HEK293 (cell line): ENCODE results near the gene RNF223.

ENCODE experiments used
- CTCF ChIA-PET: fragments of 350-600 bp; formaldehyde crosslinking; extraction: SDS; loops from one replicate; lab custom pipeline; 2021; ENCODE audit warnings: antibody characterized with exemption; lab: Yijun Ruan, JAX
- POLR2A ChIA-PET: fragments of 300-600 bp; formaldehyde crosslinking; extraction: SDS; loops from one replicate; lab custom pipeline; 2020; ENCODE audit warnings: antibody characterized with exemption, inconsistent platforms; lab: Yijun Ruan, JAX
- H3K27ac ChIP-seq: fragments of 200-500 bp; sonication (Bioruptor generic); 2 replicates; pipeline ENCODE4 v1.5.1; 2014; ENCODE audit warnings: low read depth, low read length, control low read depth, inconsistent platforms; ENCODE audit errors: extremely low read depth
- H3K36me3 ChIP-seq, 2 experiments: fragments of 200-500 bp in 1 of 2; sonication (Bioruptor generic) in 1 of 2; 1 replicate in 1 of 2; 2 replicates in 1 of 2; pipeline ENCODE4 v1.5.1; 2014 to 2017; ENCODE audit warnings: inconsistent platforms in 2 of 2, low read length in 2 of 2; ENCODE audit not compliant: control insufficient read depth in 2 of 2, insufficient read depth in 1 of 2
- H3K4me1 ChIP-seq: fragments of 200-500 bp; sonication (Bioruptor generic); 2 replicates; pipeline ENCODE4 v1.5.1; 2014; ENCODE audit warnings: mild to moderate bottlenecking, low read length, inconsistent platforms; ENCODE audit not compliant: control insufficient read depth, insufficient read depth
- H3K4me3 ChIP-seq: 2 replicates; pipeline ENCODE4 v1.5.1; 2011; ENCODE audit warnings: low read depth, mild to moderate bottlenecking, control low read depth, low read length, moderate library complexity
- H3K9me3 ChIP-seq: fragments of 200-500 bp; sonication (Bioruptor generic); 2 replicates; pipeline ENCODE4 v1.5.1; 2014; ENCODE audit warnings: low read depth, low read length, inconsistent platforms; ENCODE audit not compliant: control insufficient read depth, insufficient read depth
- GLI4 ChIP-seq: fragments of 450-650 bp; formaldehyde crosslinking; IDR thresholded peaks from 2 replicates; pipeline ENCODE4 v1.5.1; 2016; ENCODE audit warnings: missing biosample characterization, missing genetic modification characterization
- KLF1 ChIP-seq: fragments of 450-650 bp; formaldehyde crosslinking; IDR thresholded peaks from 2 replicates; pipeline ENCODE4 v1.5.1; 2016; ENCODE audit warnings: missing biosample characterization, missing genetic modification characterization
- KLF10 ChIP-seq: fragments of 450-650 bp; IDR thresholded peaks from 2 replicates; pipeline ENCODE4 v1.5.1; 2018; ENCODE audit warnings: missing biosample characterization, mild to moderate bottlenecking, missing genetic modification characterization
- KLF16 ChIP-seq: fragments of 450-650 bp; formaldehyde crosslinking; IDR thresholded peaks from 2 replicates; pipeline ENCODE4 v1.5.1; 2017; ENCODE audit warnings: missing biosample characterization, missing genetic modification characterization
- ZBTB10 ChIP-seq: fragments of 450-650 bp; formaldehyde crosslinking; IDR thresholded peaks from 2 replicates; pipeline ENCODE4 v1.5.1; 2016; ENCODE audit warnings: missing biosample characterization, missing genetic modification characterization
- ZBTB44 ChIP-seq: fragments of 450-650 bp; IDR thresholded peaks from 2 replicates; pipeline ENCODE4 v1.5.1; 2018; ENCODE audit warnings: missing biosample characterization, mild to moderate bottlenecking, missing genetic modification characterization
- ZNF24 ChIP-seq: fragments of 450-650 bp; formaldehyde crosslinking; IDR thresholded peaks from 2 replicates; pipeline ENCODE4 v1.5.1; 2016; ENCODE audit warnings: missing biosample characterization, missing genetic modification characterization
- ZNF626 ChIP-seq: fragments of 450-650 bp; sonication (Bioruptor Pico); formaldehyde crosslinking; IDR thresholded peaks from 2 replicates; pipeline ENCODE4 v1.5.1; 2018; ENCODE audit warnings: missing biosample characterization, missing genetic modification characterization, inconsistent platforms
- ZSCAN23 ChIP-seq: fragments of 450-650 bp; formaldehyde crosslinking; IDR thresholded peaks from 2 replicates; pipeline ENCODE4 v1.5.1; 2016; ENCODE audit warnings: missing biosample characterization, missing genetic modification characterization
- TF ChIP-seq, protein P1 (sequence below): fragments of 450-650 bp; formaldehyde crosslinking; IDR thresholded peaks from 2 replicates; pipeline ENCODE4 v1.5.1; 2016; ENCODE audit warnings: missing biosample characterization, missing genetic modification characterization
- TF ChIP-seq, protein P2 (sequence below): fragments of 450-650 bp; formaldehyde crosslinking; IDR thresholded peaks from 2 replicates; pipeline ENCODE4 v1.5.1; 2016; ENCODE audit warnings: missing biosample characterization, missing genetic modification characterization

The RNF223 gene

GRCh38 chr1:1041092-1041523, 33.0 kb downstream of the RNF223 start (continued):
- TF ChIP-seq, protein P1, sequence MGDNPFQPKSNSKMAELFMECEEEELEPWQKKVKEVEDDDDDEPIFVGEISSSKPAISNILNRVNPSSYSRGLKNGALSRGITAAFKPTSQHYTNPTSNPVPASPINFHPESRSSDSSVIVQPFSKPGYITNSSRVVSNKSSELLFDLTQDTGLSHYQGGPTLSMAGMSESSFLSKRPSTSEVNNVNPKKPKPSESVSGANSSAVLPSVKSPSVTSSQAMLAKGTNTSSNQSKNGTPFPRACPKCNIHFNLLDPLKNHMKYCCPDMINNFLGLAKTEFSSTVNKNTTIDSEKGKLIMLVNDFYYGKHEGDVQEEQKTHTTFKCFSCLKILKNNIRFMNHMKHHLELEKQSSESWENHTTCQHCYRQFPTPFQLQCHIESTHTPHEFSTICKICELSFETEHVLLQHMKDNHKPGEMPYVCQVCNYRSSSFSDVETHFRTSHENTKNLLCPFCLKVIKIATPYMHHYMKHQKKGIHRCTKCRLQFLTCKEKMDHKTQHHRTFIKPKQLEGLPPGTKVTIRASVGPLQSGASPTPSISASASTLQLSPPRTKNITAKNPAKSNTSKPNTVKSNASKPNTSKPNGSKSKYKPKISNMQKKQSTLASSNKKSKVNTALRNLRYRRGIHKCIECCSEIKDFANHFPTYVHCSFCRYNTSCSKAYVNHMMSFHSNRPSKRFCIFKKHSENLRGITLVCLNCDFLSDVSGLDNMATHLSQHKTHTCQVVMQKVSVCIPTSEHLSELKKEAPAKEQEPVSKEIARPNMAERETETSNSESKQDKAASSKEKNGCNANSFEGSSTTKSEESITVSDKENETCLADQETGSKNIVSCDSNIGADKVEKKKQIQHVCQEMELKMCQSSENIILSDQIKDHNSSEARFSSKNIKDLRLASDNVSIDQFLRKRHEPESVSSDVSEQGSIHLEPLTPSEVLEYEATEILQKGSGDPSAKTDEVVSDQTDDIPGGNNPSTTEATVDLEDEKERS (tag by site-specific recombination): no peak
- TF ChIP-seq GLI4 (tag by site-specific recombination) (no peak), ZNF626 (tag by site-specific recombination) (no peak), KLF16 (tag by site-specific recombination) (no peak), KLF10 (tag by site-specific recombination) (no peak), ZNF24 (no peak), ZBTB10 (tag by site-specific recombination) (no peak)
- TF ChIP-seq, protein P2, sequence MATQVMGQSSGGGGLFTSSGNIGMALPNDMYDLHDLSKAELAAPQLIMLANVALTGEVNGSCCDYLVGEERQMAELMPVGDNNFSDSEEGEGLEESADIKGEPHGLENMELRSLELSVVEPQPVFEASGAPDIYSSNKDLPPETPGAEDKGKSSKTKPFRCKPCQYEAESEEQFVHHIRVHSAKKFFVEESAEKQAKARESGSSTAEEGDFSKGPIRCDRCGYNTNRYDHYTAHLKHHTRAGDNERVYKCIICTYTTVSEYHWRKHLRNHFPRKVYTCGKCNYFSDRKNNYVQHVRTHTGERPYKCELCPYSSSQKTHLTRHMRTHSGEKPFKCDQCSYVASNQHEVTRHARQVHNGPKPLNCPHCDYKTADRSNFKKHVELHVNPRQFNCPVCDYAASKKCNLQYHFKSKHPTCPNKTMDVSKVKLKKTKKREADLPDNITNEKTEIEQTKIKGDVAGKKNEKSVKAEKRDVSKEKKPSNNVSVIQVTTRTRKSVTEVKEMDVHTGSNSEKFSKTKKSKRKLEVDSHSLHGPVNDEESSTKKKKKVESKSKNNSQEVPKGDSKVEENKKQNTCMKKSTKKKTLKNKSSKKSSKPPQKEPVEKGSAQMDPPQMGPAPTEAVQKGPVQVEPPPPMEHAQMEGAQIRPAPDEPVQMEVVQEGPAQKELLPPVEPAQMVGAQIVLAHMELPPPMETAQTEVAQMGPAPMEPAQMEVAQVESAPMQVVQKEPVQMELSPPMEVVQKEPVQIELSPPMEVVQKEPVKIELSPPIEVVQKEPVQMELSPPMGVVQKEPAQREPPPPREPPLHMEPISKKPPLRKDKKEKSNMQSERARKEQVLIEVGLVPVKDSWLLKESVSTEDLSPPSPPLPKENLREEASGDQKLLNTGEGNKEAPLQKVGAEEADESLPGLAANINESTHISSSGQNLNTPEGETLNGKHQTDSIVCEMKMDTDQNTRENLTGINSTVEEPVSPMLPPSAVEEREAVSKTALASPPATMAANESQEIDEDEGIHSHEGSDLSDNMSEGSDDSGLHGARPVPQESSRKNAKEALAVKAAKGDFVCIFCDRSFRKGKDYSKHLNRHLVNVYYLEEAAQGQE (tag by site-specific recombination): no peak

GRCh38 chr1:1040004-1040991, 33.8 kb downstream of the RNF223 start:
- TF ChIP-seq KLF1 (tag by site-specific recombination): peak; percentile 77
- TF ChIP-seq ZSCAN23 (tag by site-specific recombination): no peak
- peak; percentile 95 for TF ChIP-seq ZBTB44 (tag by site-specific recombination)
- ChIA-PET CTCF (interaction anchor here (0.6 kb wide), 2 partner anchors 108 to 133 kb away, joined by 3 to 6 read pairs; no protein-coding TSS in a partner anchor), POLR2A (interaction anchor here (0.6 to 1.0 kb wide), 2 partner anchors 18 to 41 kb away, joined by 3 to 11 read pairs; partner anchors contain the start of gene HES4)
- Histone ChIP-seq H3K4me3 (no peak overlapping the region), H3K9me3 (no peaks in the 10 kb centered on the region), H3K4me1 (no peaks in the 10 kb centered on the region), H3K27ac (no peak overlapping the region), H3K36me3 (peaks cover 0 to 56% of the 10 kb centered on the region in 2 experiments; a peak in 1 of 3 replicates)
